Neuronal stem cell (in vitro differentiated cells): ENCODE results near the gene CFAP58.

Source experiments
- DNase-seq: peaks from one replicate; pipeline ENCODE4 v3.0.0-alpha.2; 2013; ENCODE audit warnings: low spot score
- H2AFZ ChIP-seq: one replicate; pipeline ENCODE4 v1.6.1; 2013; ENCODE audit warnings: mild to moderate bottlenecking, low read length, inconsistent platforms
- H2AK5ac ChIP-seq: 2 replicates; pipeline ENCODE4 v1.6.1; 2013; ENCODE audit warnings: low read depth, mild to moderate bottlenecking, inconsistent platforms, low read length, moderate library complexity, mixed read lengths
- H2BK120ac ChIP-seq: 2 replicates; pipeline ENCODE4 v1.6.1; 2013; ENCODE audit warnings: low read depth, mild to moderate bottlenecking, inconsistent platforms, low read length, moderate library complexity, mixed read lengths
- H2BK12ac ChIP-seq: one replicate; pipeline ENCODE4 v1.6.1; 2013; ENCODE audit warnings: low read length, inconsistent platforms
- H2BK15ac ChIP-seq: 2 replicates; pipeline ENCODE4 v1.6.1; 2013; ENCODE audit warnings: mild to moderate bottlenecking, low read length, inconsistent platforms, mixed read lengths
- H2BK5ac ChIP-seq: one replicate; pipeline ENCODE4 v1.6.1; 2013; ENCODE audit warnings: inconsistent platforms, mild to moderate bottlenecking, low read length, moderate library complexity
- H3K14ac ChIP-seq: one replicate; pipeline ENCODE4 v1.6.1; 2013; ENCODE audit warnings: low read length, inconsistent platforms
- H3K18ac ChIP-seq: 2 replicates; pipeline ENCODE4 v1.6.1; 2013; ENCODE audit warnings: low read length, inconsistent platforms
- H3K23ac ChIP-seq: 2 replicates; pipeline ENCODE4 v1.6.1; 2013; ENCODE audit warnings: low read depth, mild to moderate bottlenecking, mixed read lengths, low read length, inconsistent platforms; ENCODE audit not compliant: poor library complexity
- H3K27ac ChIP-seq: replicated peaks from 3 replicates; pipeline ENCODE4 v1.5.1; 2013; ENCODE audit warnings: low read length, inconsistent platforms
- H3K27me3 ChIP-seq, 3 experiments: 2 replicates each; pipeline ENCODE4 v1.6.1; 2013; ENCODE audit warnings: low read length in 3 of 3, mild to moderate bottlenecking in 2 of 3, inconsistent platforms in 1 of 3, low read depth in 1 of 3, mixed read lengths in 1 of 3, moderate library complexity in 1 of 3; ENCODE audit not compliant: control insufficient read depth in 3 of 3, insufficient read depth in 3 of 3
- H3K36me3 ChIP-seq, 2 donors: replicated peaks in 1 of 2; 2 replicates each; pipeline ENCODE4 v1.6.1; 2013; ENCODE audit warnings: low read length in 2 of 2; ENCODE audit not compliant: control insufficient read depth in 2 of 2, insufficient read depth in 2 of 2
- H3K4ac ChIP-seq: 2 replicates; pipeline ENCODE4 v1.6.1; 2013; ENCODE audit warnings: inconsistent platforms, mild to moderate bottlenecking, low read length, moderate library complexity
- H3K4me1 ChIP-seq, 2 donors: 1 replicate in 1 of 2; 2 replicates in 1 of 2; pipeline ENCODE4 v1.6.1; 2013; ENCODE audit warnings: low read length in 2 of 2, low read depth in 1 of 2; ENCODE audit not compliant: control insufficient read depth in 2 of 2, insufficient read depth in 1 of 2
- H3K4me2 ChIP-seq: one replicate; pipeline ENCODE4 v1.6.1; 2013; ENCODE audit warnings: mild to moderate bottlenecking, low read length, inconsistent platforms; ENCODE audit not compliant: insufficient read depth, poor library complexity, severe bottlenecking
- H3K4me3 ChIP-seq, 2 donors: 2 replicates each; pipeline ENCODE4 v1.5.1; 2013; ENCODE audit warnings: low read length in 2 of 2, mild to moderate bottlenecking in 2 of 2, inconsistent platforms in 1 of 2, moderate library complexity in 1 of 2
- H3K79me1 ChIP-seq: one replicate; pipeline ENCODE4 v1.6.1; 2013; ENCODE audit warnings: low read depth, mild to moderate bottlenecking, inconsistent platforms, low read length, moderate library complexity
- H3K9ac ChIP-seq: one replicate; pipeline ENCODE4 v1.6.1; 2013; ENCODE audit warnings: mild to moderate bottlenecking, low read depth, low read length, inconsistent platforms; ENCODE audit not compliant: poor library complexity
- H3K9me3 ChIP-seq, 2 donors: replicated peaks in 1 of 2; 2 replicates each; pipeline versions ENCODE3 to v1.6.1; 2013; ENCODE audit warnings: low read length in 2 of 2, mild to moderate bottlenecking in 2 of 2, inconsistent platforms in 1 of 2, low read depth in 1 of 2, mixed read lengths in 1 of 2, moderate library complexity in 1 of 2; ENCODE audit not compliant: control insufficient read depth in 2 of 2, insufficient read depth in 1 of 2
- H4K8ac ChIP-seq: one replicate; pipeline ENCODE4 v1.6.1; 2013; ENCODE audit warnings: low read depth, mild to moderate bottlenecking, inconsistent platforms, low read length, moderate library complexity
- H4K91ac ChIP-seq: one replicate; pipeline ENCODE4 v1.6.1; 2013; ENCODE audit warnings: low read length, low read depth, mild to moderate bottlenecking, inconsistent platforms; ENCODE audit not compliant: poor library complexity
- WGBS, 2 donors: extraction: QIAGEN DNeasy Blood & Tissue Kit; methylation state at CpG; one replicate each; pipeline ENCODE4 v1.1.7; 2013; ENCODE audit warnings: missing lambda C conversion rate in 2 of 2, mixed read lengths in 1 of 2; ENCODE audit not compliant: insufficient read length in 2 of 2, insufficient replicate concordance in 1 of 2; ENCODE audit errors: extremely low coverage in 2 of 2; 5-methylcytosine and 5-hydroxymethylcytosine counted together

The CFAP58 gene

GRCh38 chr10:104350127-104350635 is 3.5 kb upstream of the CFAP58 start:
- Histone ChIP-seq H2BK5ac (no peak overlapping the region), H3K4me3 (no peak overlapping the region), H4K8ac (no peak overlapping the region), H3K4me1 (peaks cover 1 to 5% of the 10 kb centered on the region in 2 donors), H3K18ac (no peak overlapping the region), H2BK12ac (no peak overlapping the region), H2AK5ac (no peak overlapping the region), H3K79me1 (no peaks in the 10 kb centered on the region), H3K4ac (no peak overlapping the region), H2AFZ (no peak overlapping the region), H2BK120ac (no peak overlapping the region), H3K4me2 (no peak overlapping the region), H4K91ac (no peak overlapping the region), H3K9me3 (no peaks in the 10 kb centered on the region), H2BK15ac (no peak overlapping the region), H3K27me3 (peaks cover 0 to 9% (median 4%) of the 10 kb centered on the region in 3 experiments), H3K36me3 (no peaks in the 10 kb centered on the region), H3K9ac (no peak overlapping the region), H3K14ac (no peak overlapping the region), H3K23ac (no peak overlapping the region), H3K27ac (no peak overlapping the region)
- no peak for DNase-seq
- no CpG with 5 or more reads among the region's 6 CpGs for WGBS, 2 donors

- no peak overlapping the region for H2AK5ac ChIP-seq
- DNase-seq, result no peak
- no peak overlapping the region for H3K27ac ChIP-seq
- H2AFZ ChIP-seq, result no peak overlapping the region
- no peak overlapping the region for H3K14ac ChIP-seq
- no peak overlapping the region for H3K4me2 ChIP-seq
- H4K8ac ChIP-seq, result no peak overlapping the region
- no peaks in the 10 kb centered on the region for H3K36me3 ChIP-seq
- peaks cover 0 to 9% (median 6%) of the 10 kb centered on the region in 3 experiments for H3K27me3 ChIP-seq
- no CpG with 5 or more reads among the region's 2 CpGs for WGBS, 2 donors
- no peak overlapping the region for H2BK120ac ChIP-seq
- no peak overlapping the region for H3K9ac ChIP-seq
- no peaks in the 10 kb centered on the region for H3K9me3 ChIP-seq
- H3K23ac ChIP-seq, result no peak overlapping the region
- H2BK15ac ChIP-seq, result no peak overlapping the region
- H3K4me1 ChIP-seq, result peaks cover 1 to 5% of the 10 kb centered on the region in 2 donors
- H4K91ac ChIP-seq, result no peak overlapping the region
- no peak overlapping the region for H3K4ac ChIP-seq
- no peak overlapping the region for H2BK5ac ChIP-seq
- H3K79me1 ChIP-seq, result no peaks in the 10 kb centered on the region
- H2BK12ac ChIP-seq, result no peak overlapping the region
- H3K18ac ChIP-seq, result no peak overlapping the region
- H3K4me3 ChIP-seq, result no peak overlapping the region
These were observed 2.5 kb upstream of the CFAP58 start for GRCh38 chr10:104351061-104351702.

- H2AK5ac ChIP-seq, result no peak overlapping the region
These were observed 1.7 kb upstream of the CFAP58 start for GRCh38 chr10:104351919-104352318.

GRCh38 chr10:104359811-104360210 is 6.2 kb downstream of the CFAP58 start:
- H3K4me2 ChIP-seq, result no peak overlapping the region
- no peak for DNase-seq

More at GRCh38 chr10:104351919-104352318, 1.7 kb upstream of the CFAP58 start:
- Histone ChIP-seq H4K91ac (no peak overlapping the region), H3K36me3 (no peaks in the 10 kb centered on the region), H3K4me3 (no peak overlapping the region), H2AFZ (no peak overlapping the region), H2BK5ac (no peak overlapping the region), H2BK120ac (no peak overlapping the region), H2BK15ac (no peak overlapping the region), H4K8ac (no peak overlapping the region), H3K79me1 (no peaks in the 10 kb centered on the region), H3K18ac (no peak overlapping the region), H2BK12ac (no peak overlapping the region), H3K14ac (no peak overlapping the region), H3K27ac (no peak overlapping the region), H3K4me2 (no peak overlapping the region), H3K9me3 (no peaks in the 10 kb centered on the region), H3K4ac (no peak overlapping the region), H3K27me3 (peaks cover 0 to 9% (median 6%) of the 10 kb centered on the region in 3 experiments), H3K4me1 (peaks cover 1 to 5% of the 10 kb centered on the region in 2 donors), H3K9ac (no peak overlapping the region), H3K23ac (no peak overlapping the region)
- no CpG with 5 or more reads among the region's 1 CpG for WGBS, 2 donors
- DNase-seq, result no peak

More at GRCh38 chr10:104359811-104360210, 6.2 kb downstream of the CFAP58 start:
- Histone ChIP-seq H3K4me3 (no peak overlapping the region), H3K4ac (no peak overlapping the region), H2BK12ac (no peak overlapping the region), H3K4me1 (no peaks in the 10 kb centered on the region), H3K36me3 (no peaks in the 10 kb centered on the region), H2BK120ac (no peak overlapping the region), H2AFZ (no peak overlapping the region), H2BK15ac (no peak overlapping the region), H4K8ac (no peak overlapping the region), H3K18ac (no peak overlapping the region), H3K14ac (no peak overlapping the region), H2BK5ac (no peak overlapping the region), H4K91ac (no peak overlapping the region), H3K27me3 (peaks cover 0 to 5% (median 1%) of the 10 kb centered on the region in 3 experiments), H3K27ac (no peak overlapping the region), H3K23ac (no peak overlapping the region), H3K79me1 (no peaks in the 10 kb centered on the region), H2AK5ac (no peak overlapping the region), H3K9me3 (peaks cover 2 to 3% of the 10 kb centered on the region in 2 donors), H3K9ac (no peak overlapping the region)
- no CpG with 5 or more reads among the region's 2 CpGs for WGBS, 2 donors
